Gastroesophageal sphincter (tissue), 4 donors: ENCODE measurements around the gene LYPLAL1. TPM values are rescaled to one million over a fixed set of nuclear protein-coding genes. Genes with fewer than 3 reads are reported as not detected.
"Not testable (repeated sequence)": the region's sequence is repeated elsewhere in the genome, so short reads cannot be mapped to it uniquely, and the experiment has no call there.

ENCODE experiments used
- ATAC-seq: fragments of 150-250 bp; one replicate; pipeline ENCODE4 v1.9.1; 2016; ENCODE audit warnings: mild to moderate bottlenecking, moderate library complexity
- H3K27ac ChIP-seq, 4 donors: fragments of 200-600 bp; sonication (generic) in 3 of 4; 1 replicate in 3 of 4; 2 replicates in 1 of 4; pipeline ENCODE4 v1.5.1; 2016 to 2019
- H3K27me3 ChIP-seq: fragments of 200-600 bp; sonication (generic); one replicate; pipeline ENCODE4 v1.5.1; 2019
- H3K36me3 ChIP-seq, 2 donors: fragments of 200-600 bp; sonication (generic); one replicate each; pipeline ENCODE4 v1.5.1; 2019; ENCODE audit warnings: control low read depth in 1 of 2
- H3K4me1 ChIP-seq, 3 donors: fragments of 200-600 bp; sonication (generic); 1 replicate in 2 of 3; 2 replicates in 1 of 3; pipeline ENCODE4 v1.5.1; 2016 to 2019; ENCODE audit warnings: control low read depth in 2 of 3
- H3K4me3 ChIP-seq, 2 donors: fragments of 200-600 bp; sonication (generic); one replicate each; pipeline ENCODE4 v1.5.1; 2019; ENCODE audit warnings: mild to moderate bottlenecking in 1 of 2, moderate library complexity in 1 of 2
- H3K9me3 ChIP-seq, 3 donors: fragments of 200-600 bp; sonication (generic); one replicate each; pipeline ENCODE4 v1.5.1; 2017 to 2019; ENCODE audit warnings: control low read depth in 2 of 3
- CTCF ChIP-seq, 4 experiments: fragments of 200-600 bp in 2 of 4; fragments of 450-650 bp in 2 of 4; sonication (generic) in 1 of 4; IDR thresholded peaks; one replicate each; pipeline ENCODE4 v1.5.1; 2017 to 2019; ENCODE audit warnings: antibody characterized with exemption in 4 of 4, mild to moderate bottlenecking in 2 of 4, moderate library complexity in 2 of 4
- EP300 ChIP-seq: sonication (generic); formaldehyde crosslinking; IDR thresholded peaks from one replicate; pipeline ENCODE4 v1.6.1; 2017; ENCODE audit warnings: antibody characterized with exemption, mild to moderate bottlenecking
- POLR2A ChIP-seq, 2 donors: fragments of 450-650 bp; IDR thresholded peaks; one replicate each; pipeline ENCODE4 v1.6.1; 2017; ENCODE audit warnings: antibody characterized with exemption in 2 of 2, mild to moderate bottlenecking in 2 of 2, moderate library complexity in 1 of 2
- POLR2AphosphoS5 ChIP-seq: sonication (generic); formaldehyde crosslinking; IDR thresholded peaks from one replicate; pipeline ENCODE4 v1.6.1; 2017; ENCODE audit warnings: antibody characterized with exemption
- WGBS, 2 donors: methylation state at CpG; one replicate each; pipeline ENCODE4 v1.1.5; 2018; ENCODE audit warnings: low coverage in 1 of 2; 5-methylcytosine and 5-hydroxymethylcytosine counted together
- total RNA-seq, 4 donors: library from RNA; depleted of rRNA; stranded (reverse); fragments of >200 nt; gene quantifications; one replicate each; pipeline ENCODE4 v1.1.0, GENCODE V29; 2016

Gene LYPLAL1
- total RNA-seq, 4 donors from 2014 or later = 16.3 to 29.5 (median 18.5) TPM

DNA sequence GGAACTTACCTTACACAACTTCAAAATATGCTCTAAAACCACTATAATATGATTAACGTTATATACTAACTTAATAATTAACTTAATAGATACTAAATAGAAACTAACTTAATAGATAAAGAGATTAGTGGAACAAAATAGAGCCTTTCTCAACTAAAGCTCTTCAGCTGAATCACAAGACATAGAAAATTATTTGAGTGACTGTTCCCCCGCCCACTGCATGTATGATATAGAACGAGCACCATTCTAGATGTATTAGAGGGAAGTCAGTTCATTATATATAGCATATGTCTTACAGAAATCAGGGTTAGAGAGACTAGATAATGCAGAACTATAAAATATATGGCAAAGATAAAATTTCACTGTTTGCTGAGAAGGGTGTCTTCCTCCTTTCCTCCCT, 16.3 kb downstream of the LYPLAL1 start:
- TF ChIP-seq EP300 (no peak), CTCF (IDR thresholded peaks at IDR 0.05) (no peak), POLR2A (IDR thresholded peaks at IDR 0.05) (no peak), POLR2AphosphoS5 (no peak)
- Histone ChIP-seq H3K9me3 (no peaks in the 10 kb centered on the region), H3K27me3 (no peaks in the 10 kb centered on the region), H3K4me3 (no peak overlapping the region), H3K36me3 (no peaks in the 10 kb centered on the region), H3K4me1 (peaks cover 0 to 28% (median 14%) of the 10 kb centered on the region in 3 donors), H3K27ac (peak overlapping the region in 2 of 4 donors; percentile 42 to 61)
- no peak for ATAC-seq
- 85 to 90% methylated on average over 3 of the region's 3 CpGs for WGBS, 2 donors

- TF ChIP-seq POLR2AphosphoS5 (no peak), CTCF (IDR thresholded peaks at IDR 0.05) (no peak), POLR2A (IDR thresholded peaks at IDR 0.05) (no peak), EP300 (no peak)
- Histone ChIP-seq H3K36me3 (peaks cover 0 to under 1% of the 10 kb centered on the region in 2 donors), H3K9me3 (no peaks in the 10 kb centered on the region), H3K4me1 (peaks cover 0 to 28% (median 14%) of the 10 kb centered on the region in 3 donors), H3K27ac (no peak overlapping the region), H3K27me3 (no peaks in the 10 kb centered on the region), H3K4me3 (no peak overlapping the region)
- 90 to 93% methylated on average over 3 of the region's 3 CpGs for WGBS, 2 donors
- no peak for ATAC-seq
Measured at GRCh38 chr1:219190605-219191004, 16.9 kb downstream of the LYPLAL1 start.

DNA sequence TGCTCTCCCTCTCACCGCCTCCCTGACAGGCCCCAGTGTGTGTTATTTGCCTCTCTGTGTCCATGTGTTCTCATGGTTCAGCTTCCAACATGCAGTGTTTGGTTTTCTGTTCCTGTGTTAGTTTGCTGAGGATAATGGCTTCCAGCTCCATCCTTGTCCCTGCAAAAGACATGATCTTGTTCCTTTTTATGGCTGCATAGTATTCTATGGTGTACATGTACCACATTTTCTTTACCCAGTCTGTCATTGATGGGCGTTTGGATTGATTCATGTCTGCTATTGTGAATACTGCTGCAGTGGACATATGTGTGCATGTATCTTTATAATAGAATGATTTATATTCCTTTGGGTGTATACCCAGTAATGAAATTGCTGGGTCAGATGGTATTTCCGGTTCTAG, 22.2 kb downstream of the LYPLAL1 start:
- H3K9me3 ChIP-seq, H3K27ac ChIP-seq, H3K4me3 ChIP-seq, ATAC-seq, H3K4me1 ChIP-seq, H3K27me3 ChIP-seq: not testable (repeated sequence)
- peaks cover 0 to 25% of the 10 kb centered on the region in 2 donors for H3K36me3 ChIP-seq
- WGBS, 2 donors = 75 to 97% methylated on average over 1 to 3 of the region's 3 CpGs

DNA sequence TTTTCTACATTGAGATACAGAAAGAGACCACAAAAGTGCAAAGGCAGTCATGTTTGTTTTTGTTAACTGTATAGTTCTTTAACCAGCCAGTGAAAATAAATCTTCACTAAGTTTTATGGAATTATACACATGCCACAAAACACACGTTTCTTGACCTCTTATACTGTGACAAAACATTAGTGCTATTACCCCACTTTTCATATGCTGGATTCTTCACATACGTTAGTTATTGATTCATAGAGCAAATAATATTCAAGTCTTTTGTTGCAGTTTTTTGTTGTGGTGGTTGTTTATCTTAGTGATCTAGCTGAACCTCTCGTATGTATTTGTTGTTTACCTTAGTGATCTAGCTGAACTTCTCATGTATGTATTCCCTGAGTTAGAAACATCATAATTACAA, 28.0 kb downstream of the LYPLAL1 start:
- peaks cover 0 to 17% of the 10 kb centered on the region in 2 donors for H3K36me3 ChIP-seq
- no peaks in the 10 kb centered on the region for H3K9me3 ChIP-seq
- no peak for ATAC-seq
- H3K4me3 ChIP-seq = no peak overlapping the region
- no peaks in the 10 kb centered on the region for H3K27me3 ChIP-seq
- 91 to 93% methylated on average over 3 of the region's 3 CpGs for WGBS, 2 donors
- TF ChIP-seq POLR2A (IDR thresholded peaks at IDR 0.05) (no peak), CTCF (IDR thresholded peaks at IDR 0.05) (no peak), POLR2AphosphoS5 (no peak), EP300 (no peak)
- no peak overlapping the region for H3K27ac ChIP-seq
- H3K4me1 ChIP-seq = no peaks in the 10 kb centered on the region

DNA sequence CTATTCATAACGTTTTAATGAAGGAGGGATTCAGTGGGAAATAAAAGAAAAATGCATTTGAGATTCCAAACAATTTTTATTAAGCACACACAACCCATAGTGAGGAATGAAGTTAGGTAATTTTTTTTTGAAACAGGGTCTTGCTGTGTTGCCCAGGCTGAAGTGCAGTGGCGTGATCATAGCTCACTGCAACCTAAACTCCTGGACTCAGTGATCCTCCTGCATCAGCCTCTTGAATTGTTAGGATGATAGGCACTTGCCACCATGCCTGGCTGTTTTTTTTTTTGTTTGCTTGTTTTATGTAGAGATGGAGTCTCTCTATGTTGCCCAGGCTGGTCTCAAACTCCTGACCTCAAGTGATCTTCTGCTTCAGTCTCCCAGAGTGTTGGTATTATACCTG, 28.9 kb downstream of the LYPLAL1 start:
- Histone ChIP-seq H3K27me3 (no peaks in the 10 kb centered on the region), H3K9me3 (no peaks in the 10 kb centered on the region), H3K4me1 (no peaks in the 10 kb centered on the region), H3K4me3 (no peak overlapping the region), H3K27ac (no peak overlapping the region), H3K36me3 (peaks cover 0 to 9% of the 10 kb centered on the region in 2 donors)
- WGBS, 2 donors = 74 to 88% methylated on average over 2 of the region's 2 CpGs
- TF ChIP-seq POLR2A (IDR thresholded peaks at IDR 0.05) (no peak), CTCF (IDR thresholded peaks at IDR 0.05) (no peak), EP300 (no peak), POLR2AphosphoS5 (no peak)
- no peak for ATAC-seq
